Kidney (tissue), 14 donors: ENCODE results near the gene DDX46. TPM values are rescaled to one million over a fixed set of nuclear protein-coding genes. Genes with fewer than 3 reads are reported as not detected.

Experiments
- DNase-seq, 5 donors: peaks; one replicate each; pipeline ENCODE4 v3.0.0-alpha.2; 2013 to 2020
- FAIRE-seq: peaks from 2 replicates; lab custom pipeline; 2012; peaks lifted over from hg19 to GRCh38; lab: Jason Lieb, UNC
- H3K27ac ChIP-seq, 2 donors: one replicate each; pipeline ENCODE4 v1.7.0; 2013; ENCODE audit warnings: low read depth in 2 of 2, low read length in 2 of 2, inconsistent platforms in 1 of 2
- H3K27me3 ChIP-seq: one replicate; pipeline ENCODE4 v1.7.1; 2013; ENCODE audit warnings: low read length, inconsistent platforms; ENCODE audit not compliant: control insufficient read depth, insufficient read depth
- H3K36me3 ChIP-seq, 3 donors: one replicate each; pipeline versions ENCODE4 v1.7.0 to v1.7.1; 2013; ENCODE audit warnings: low read length in 3 of 3, control low read depth in 1 of 3, inconsistent platforms in 1 of 3; ENCODE audit not compliant: insufficient read depth in 3 of 3, control insufficient read depth in 2 of 3
- H3K4me1 ChIP-seq, 3 donors: one replicate each; pipeline versions ENCODE4 v1.7.0 to v1.7.1; 2013; ENCODE audit warnings: low read length in 3 of 3, inconsistent platforms in 1 of 3, low read depth in 1 of 3; ENCODE audit not compliant: control insufficient read depth in 2 of 3, insufficient read depth in 2 of 3
- H3K4me3 ChIP-seq, 3 donors: one replicate each; pipeline versions ENCODE4 v1.7.0 to v1.8.1; 2013; ENCODE audit warnings: low read length in 3 of 3, control low read depth in 1 of 3, inconsistent platforms in 1 of 3
- H3K9ac ChIP-seq, 3 donors: one replicate each; pipeline versions ENCODE4 v1.7.0 to v1.7.1; 2013; ENCODE audit warnings: low read length in 3 of 3, control low read depth in 1 of 3, inconsistent platforms in 1 of 3
- H3K9me3 ChIP-seq, 3 donors: one replicate each; pipeline versions ENCODE4 v1.7.0 to v1.7.1; 2013; ENCODE audit warnings: low read length in 3 of 3, control low read depth in 1 of 3, inconsistent platforms in 1 of 3; ENCODE audit not compliant: control insufficient read depth in 2 of 3, insufficient read depth in 1 of 3
- intact Hi-C: fragments of 100-400 bp; cut with DNase I; formaldehyde crosslinking; loops from one replicate; pipeline ENCODE4 v1.11.1; 2022
- polyA plus RNA-seq: library from polyadenylated mRNA; stranded (reverse); fragments of 350-450 nt; fragmentation: Illumina TruSeq; extraction: RNeasy Lipid Tissue Mini Kit (QIAGEN cat#74804); gene quantifications from one replicate; pipeline ENCODE4 v1.2.3, GENCODE V29; 2014; ENCODE audit warnings: low read depth, low replicate concordance; ENCODE audit not compliant: insufficient read depth
- total RNA-seq: library from RNA; stranded (reverse); fragmentation: NEBNext Ultra II Directional; extraction: Animal tissue kit (Norgen Biotek cat#: 25700); gene quantifications from one replicate; pipeline ENCODE4 v1.2.1, GENCODE V29; 2021
- TF ChIP-seq, protein P1 (sequence below): IDR thresholded peaks from 3 replicates; pipeline ENCODE4 v1.5.1; 2012; ENCODE audit warnings: mild to moderate bottlenecking, moderate library complexity, borderline replicate concordance; ENCODE audit not compliant: insufficient read depth; ENCODE audit errors: extremely low read depth
- donor health status: control.
- donor health status: control.
- donor health status: control.
- donor health status: control.
- donor health status: control.
- donor health status: DM: yes; HTN: yes; CAD: no.
- donor health status: Normal renal cell carcinoma (clear cell type).

The DDX46 gene
- total and polyA plus RNA-seq, 2 donors from 2014 or later, result 11.3 to 39.7 TPM

DNA sequence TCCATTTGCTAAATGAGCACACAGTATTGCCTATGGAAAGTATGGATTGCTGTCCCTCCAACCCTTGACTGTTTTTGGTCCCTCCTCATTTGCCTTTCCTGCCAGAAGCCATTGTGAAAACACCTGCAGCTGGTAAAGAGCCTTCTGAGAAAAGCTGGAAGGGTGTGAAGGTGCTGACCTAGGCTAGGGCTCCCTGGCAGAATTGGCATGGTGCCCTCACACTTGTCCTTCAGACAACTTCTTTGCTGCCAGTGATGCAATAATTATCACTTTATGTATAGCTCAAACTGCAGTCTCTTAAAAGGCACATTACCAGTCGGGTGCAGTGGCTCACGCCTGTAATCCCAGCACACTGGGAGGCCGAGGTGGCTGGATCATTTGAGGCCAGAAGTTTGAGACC, 119.8 kb downstream of the DDX46 start:
- no peaks in the 10 kb centered on the region for H3K27me3 ChIP-seq
- peaks cover 0 to 4% (median 0%) of the 10 kb centered on the region in 3 donors for H3K4me1 ChIP-seq
- H3K27ac ChIP-seq, result no peak overlapping the region
- FAIRE-seq (no peak), DNase-seq (no peak)
- H3K9ac ChIP-seq, result no peak overlapping the region
- H3K4me3 ChIP-seq, result no peak overlapping the region
- intact Hi-C loops, result no loop called here
- H3K36me3 ChIP-seq, result no peaks in the 10 kb centered on the region
- H3K9me3 ChIP-seq, result no peaks in the 10 kb centered on the region
- TF ChIP-seq, protein P1, sequence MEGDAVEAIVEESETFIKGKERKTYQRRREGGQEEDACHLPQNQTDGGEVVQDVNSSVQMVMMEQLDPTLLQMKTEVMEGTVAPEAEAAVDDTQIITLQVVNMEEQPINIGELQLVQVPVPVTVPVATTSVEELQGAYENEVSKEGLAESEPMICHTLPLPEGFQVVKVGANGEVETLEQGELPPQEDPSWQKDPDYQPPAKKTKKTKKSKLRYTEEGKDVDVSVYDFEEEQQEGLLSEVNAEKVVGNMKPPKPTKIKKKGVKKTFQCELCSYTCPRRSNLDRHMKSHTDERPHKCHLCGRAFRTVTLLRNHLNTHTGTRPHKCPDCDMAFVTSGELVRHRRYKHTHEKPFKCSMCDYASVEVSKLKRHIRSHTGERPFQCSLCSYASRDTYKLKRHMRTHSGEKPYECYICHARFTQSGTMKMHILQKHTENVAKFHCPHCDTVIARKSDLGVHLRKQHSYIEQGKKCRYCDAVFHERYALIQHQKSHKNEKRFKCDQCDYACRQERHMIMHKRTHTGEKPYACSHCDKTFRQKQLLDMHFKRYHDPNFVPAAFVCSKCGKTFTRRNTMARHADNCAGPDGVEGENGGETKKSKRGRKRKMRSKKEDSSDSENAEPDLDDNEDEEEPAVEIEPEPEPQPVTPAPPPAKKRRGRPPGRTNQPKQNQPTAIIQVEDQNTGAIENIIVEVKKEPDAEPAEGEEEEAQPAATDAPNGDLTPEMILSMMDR, result no peak

- H3K27ac ChIP-seq, result no peak overlapping the region
- FAIRE-seq (no peak), DNase-seq (no peak)
- intact Hi-C loops, result no loop called here
- peaks cover 0 to 4% (median 0%) of the 10 kb centered on the region in 3 donors for H3K4me1 ChIP-seq
- no peaks in the 10 kb centered on the region for H3K9me3 ChIP-seq
- H3K27me3 ChIP-seq, result no peaks in the 10 kb centered on the region
- no peak overlapping the region for H3K9ac ChIP-seq
- TF ChIP-seq, protein P1, result no peak
- H3K4me3 ChIP-seq, result no peak overlapping the region
- H3K36me3 ChIP-seq, result no peaks in the 10 kb centered on the region
Observed at GRCh38 chr5:134879456-134879855, 120.9 kb downstream of the DDX46 start.

Other genes with a start within 250 kb of the DDX46 start
- 99.6 TPM for gene JADE2, start 233.1 kb upstream of the DDX46 start, total RNA-seq
- gene JADE2, start 233.1 kb upstream of the DDX46 start, polyA plus RNA-seq, result 9.2 TPM
- gene SAR1B, start 126.0 kb upstream of the DDX46 start, total RNA-seq, result 57.7 TPM
- 42.0 TPM for gene SAR1B, start 126.0 kb upstream of the DDX46 start, polyA plus RNA-seq
- 21.2 TPM for gene SEC24A, start 110.0 kb upstream of the DDX46 start, total RNA-seq
- gene SEC24A, start 110.0 kb upstream of the DDX46 start, polyA plus RNA-seq, result 2.8 TPM
- 22.9 TPM for gene CAMLG, start 20.2 kb upstream of the DDX46 start, total RNA-seq
- 47.0 TPM for gene CAMLG, start 20.2 kb upstream of the DDX46 start, polyA plus RNA-seq
- 46.1 TPM for gene C5orf24, start 87.2 kb downstream of the DDX46 start, total RNA-seq
- gene C5orf24, start 87.2 kb downstream of the DDX46 start, polyA plus RNA-seq, result 18.2 TPM
- 78.0 TPM for gene TXNDC15, start 115.6 kb downstream of the DDX46 start, total RNA-seq
- 87.3 TPM for gene TXNDC15, start 115.6 kb downstream of the DDX46 start, polyA plus RNA-seq
- 19.2 TPM for gene PCBD2, start 146.4 kb downstream of the DDX46 start, total RNA-seq
- gene PCBD2, start 146.4 kb downstream of the DDX46 start, polyA plus RNA-seq, result 8.4 TPM
- gene CATSPER3, start 209.1 kb downstream of the DDX46 start, total RNA-seq, result 1.4 TPM
- 1.4 TPM for gene CATSPER3, start 209.1 kb downstream of the DDX46 start, polyA plus RNA-seq